Measurements from ENCODE around the gene C1QA. TPM values are rescaled to one million over a fixed set of nuclear protein-coding genes. Genes with fewer than 3 reads are reported as not detected.

The C1QA gene
- total RNA-seq, 2 donors from 2014 or later = 29.7 to 68.0 TPM

DNA sequence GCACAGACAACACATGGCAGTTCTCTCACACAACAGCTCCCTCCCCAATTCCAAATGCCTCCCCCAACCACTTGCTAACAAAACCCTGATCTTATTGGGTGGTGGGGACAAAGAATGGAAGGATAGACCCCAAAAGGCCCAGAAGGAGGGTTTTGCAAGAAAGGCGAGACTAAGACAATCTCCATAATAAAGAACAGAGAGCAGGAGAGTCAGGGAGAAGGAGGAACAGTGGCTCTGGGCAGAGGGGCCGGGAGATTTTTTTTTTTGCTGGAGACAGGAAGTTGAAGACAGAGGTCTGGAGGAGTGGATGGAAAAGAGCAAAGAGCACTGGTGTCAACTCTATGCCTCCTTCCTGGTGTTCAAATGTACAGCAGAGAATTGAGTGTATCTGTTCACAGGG, 6.5 kb upstream of the C1QA start:
- intact Hi-C loops (cut with DNase I) = no loop called here
- no peak for ATAC-seq
- Histone ChIP-seq H3K27ac (no peak overlapping the region), H3K4me1 (peaks cover 11% of the 10 kb centered on the region), H3K4me3 (no peak overlapping the region), H3K9me3 (no peaks in the 10 kb centered on the region), H3K27me3 (no peaks in the 10 kb centered on the region), H3K36me3 (replicated peaks in 1 of 2; ENCODE audit: insufficient read depth in 1 of 2, low read depth in 2 of 2) (no peaks in the 10 kb centered on the region)
- TF ChIP-seq POLR2A (IDR thresholded peaks at IDR 0.05) = no peak
- no peak for TF ChIP-seq CTCF (IDR thresholded peaks at IDR 0.05)
- WGBS, 2 donors = 54% methylated on average over 2 of the region's 2 CpGs
- no peak for DNase-seq

DNA sequence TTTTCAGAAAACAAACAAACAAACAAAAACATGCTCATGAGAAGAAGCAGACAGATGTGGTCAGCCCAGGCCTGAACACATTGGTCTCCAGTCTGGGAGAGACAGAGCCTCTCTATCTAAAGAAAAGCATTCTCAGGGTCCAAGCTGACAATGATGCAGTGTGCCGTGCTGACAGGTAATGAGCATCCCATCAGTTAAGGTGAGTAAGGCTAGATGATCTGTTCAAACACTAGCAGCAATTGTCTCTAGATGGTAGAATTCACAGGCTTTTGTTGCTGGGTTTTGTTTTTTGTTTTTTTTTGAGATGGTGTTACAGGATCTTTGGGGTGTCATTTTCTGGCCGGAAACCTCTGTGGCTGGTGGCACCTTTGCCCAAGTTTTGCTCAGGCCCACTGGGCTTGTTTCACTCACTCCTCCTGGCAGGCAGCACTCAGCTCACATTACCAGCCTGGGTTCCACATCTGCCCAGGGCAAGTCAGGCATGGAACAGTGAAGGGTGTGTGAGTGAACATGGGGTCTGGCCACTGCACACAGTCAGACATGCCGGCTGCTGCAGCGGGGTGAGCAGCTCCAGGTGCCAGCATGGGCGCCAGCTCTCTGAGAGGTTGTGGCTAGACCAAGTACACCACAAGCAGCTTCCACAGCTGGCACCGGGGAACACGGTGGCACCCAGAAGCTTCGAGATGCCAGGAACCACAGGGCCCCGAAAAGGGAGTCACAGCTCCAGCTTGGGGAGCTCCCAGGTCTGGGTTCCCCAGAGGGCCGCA, 2.5 kb upstream of the C1QA start:
- 85 to 96% methylated on average over 3 to 10 of the region's 10 CpGs for WGBS, 2 donors
- no peak for TF ChIP-seq CTCF (IDR thresholded peaks at IDR 0.05)
- no peak for TF ChIP-seq POLR2A (IDR thresholded peaks at IDR 0.05)
- Histone ChIP-seq H3K27me3 (no peaks in the 10 kb centered on the region), H3K4me3 (no peak overlapping the region), H3K27ac (no peak overlapping the region), H3K4me1 (peaks cover 20% of the 10 kb centered on the region), H3K9me3 (no peaks in the 10 kb centered on the region), H3K36me3 (replicated peaks in 1 of 2; ENCODE audit: insufficient read depth in 1 of 2, low read depth in 2 of 2) (no peaks in the 10 kb centered on the region)
- ATAC-seq (no peak), DNase-seq (no peak)
- intact Hi-C loops (cut with DNase I) = no loop called here

GRCh38 chr1:22635436-22635835, 992 bp upstream of the C1QA start:
- Histone ChIP-seq H3K4me3 (no peak overlapping the region), H3K9me3 (no peaks in the 10 kb centered on the region), H3K27ac (no peak overlapping the region), H3K36me3 (replicated peaks in 1 of 2; ENCODE audit: insufficient read depth in 1 of 2, low read depth in 2 of 2) (no peaks in the 10 kb centered on the region), H3K27me3 (no peaks in the 10 kb centered on the region), H3K4me1 (peaks cover 9% of the 10 kb centered on the region)
- intact Hi-C loops (cut with DNase I) = no loop called here
- peak; percentile 83 for ATAC-seq
- TF ChIP-seq CTCF (IDR thresholded peaks at IDR 0.05) (peak in 1 of 7 experiments; percentile 5), POLR2A (IDR thresholded peaks at IDR 0.05) (no peak)
- 12 to 33% methylated on average over 5 to 7 of the region's 7 CpGs for WGBS, 2 donors
- peak; percentile 81 to 94 (median 86) for DNase-seq

GRCh38 chr1:22636927-22637326, 499 bp downstream of the C1QA start:
- TF ChIP-seq CTCF (IDR thresholded peaks at IDR 0.05) (peak in 3 of 7 experiments; percentile 22 to 25 (median 24)), POLR2A (IDR thresholded peaks at IDR 0.05) (no peak)
- no peaks in the 10 kb centered on the region for H3K9me3 ChIP-seq
- intact Hi-C loops (cut with DNase I) = no loop called here
- 0 to 23% methylated on average over 5 to 6 of the region's 6 CpGs for WGBS, 2 donors
- no peak overlapping the region for H3K4me3 ChIP-seq
- peaks cover 14% of the 10 kb centered on the region for H3K4me1 ChIP-seq
- DNase-seq = peak in 2 of 4 donors; percentile 31 to 53
- H3K27ac ChIP-seq = no peak overlapping the region
- peak; percentile 14 for ATAC-seq
- H3K36me3 ChIP-seq (replicated peaks in 1 of 2; ENCODE audit: insufficient read depth in 1 of 2, low read depth in 2 of 2) = no peaks in the 10 kb centered on the region
- no peaks in the 10 kb centered on the region for H3K27me3 ChIP-seq
